IPS-18a (cell line): ENCODE measurements around the gene ZNF205.

Experiments
- H3K27ac ChIP-seq: one replicate; pipeline ENCODE4 v1.5.1; 2013; ENCODE audit warnings: low read length
- H3K27me3 ChIP-seq: one replicate; pipeline ENCODE4 v1.6.1; 2013; ENCODE audit warnings: mild to moderate bottlenecking, low read length; ENCODE audit not compliant: control insufficient read depth, insufficient read depth
- H3K36me3 ChIP-seq: one replicate; pipeline ENCODE4 v1.6.1; 2013; ENCODE audit warnings: low read depth, low read length; ENCODE audit not compliant: control insufficient read depth
- H3K4me1 ChIP-seq: one replicate; pipeline ENCODE4 v1.6.1; 2013; ENCODE audit warnings: low read depth, low read length; ENCODE audit not compliant: control insufficient read depth
- H3K4me3 ChIP-seq: one replicate; pipeline ENCODE4 v1.5.1; 2013; ENCODE audit warnings: low read length
- H3K9ac ChIP-seq: one replicate; pipeline ENCODE4 v1.6.1; 2013; ENCODE audit warnings: mild to moderate bottlenecking, low read length, moderate library complexity
- H3K9me3 ChIP-seq: one replicate; pipeline ENCODE4 v1.6.1; 2013; ENCODE audit warnings: low read depth, low read length; ENCODE audit not compliant: control insufficient read depth

Gene ZNF205

DNA sequence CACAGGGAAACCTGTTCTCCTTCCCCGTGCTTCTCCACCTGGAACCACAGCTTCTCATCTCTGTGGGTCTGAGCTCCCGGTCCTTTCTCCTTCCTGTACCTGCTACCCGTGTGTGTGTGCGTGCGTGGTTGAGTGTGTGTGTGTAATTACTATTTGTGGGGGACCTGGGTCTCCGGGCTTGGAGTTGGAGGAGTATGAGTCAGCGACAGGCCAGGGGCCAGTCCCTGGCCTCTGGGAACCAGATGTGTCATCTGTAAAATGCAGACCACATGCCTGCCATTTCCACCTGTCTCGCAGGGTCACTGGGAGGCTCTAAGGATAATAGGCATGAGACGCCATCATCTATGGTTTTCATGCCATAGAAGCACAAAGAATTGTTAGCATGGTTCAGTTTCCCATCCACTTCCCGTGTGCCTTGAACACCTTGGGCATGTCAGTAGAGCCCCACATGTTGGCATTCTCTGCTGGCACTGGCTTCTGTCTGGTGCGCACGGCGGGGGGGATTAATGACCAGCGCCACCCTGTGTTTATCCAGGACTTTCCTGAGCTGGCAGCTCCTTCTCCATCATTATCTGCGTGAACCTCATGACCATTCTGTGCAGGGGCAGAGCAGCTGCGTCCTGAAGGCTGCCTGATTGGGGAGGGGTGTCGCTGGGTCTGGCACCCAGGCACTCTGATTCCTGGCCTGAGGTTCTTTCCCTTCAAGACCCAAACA is 1.5 kb downstream of the ZNF205 start:
- H3K36me3 ChIP-seq = peaks cover 12% of the 10 kb centered on the region
- H3K27ac ChIP-seq = no peak overlapping the region
- H3K9me3 ChIP-seq = no peaks in the 10 kb centered on the region
- no peak overlapping the region for H3K9ac ChIP-seq
- H3K27me3 ChIP-seq = no peaks in the 10 kb centered on the region
- peak overlapping the region; percentile 89 for H3K4me3 ChIP-seq
- peaks cover 9% of the 10 kb centered on the region for H3K4me1 ChIP-seq

DNA sequence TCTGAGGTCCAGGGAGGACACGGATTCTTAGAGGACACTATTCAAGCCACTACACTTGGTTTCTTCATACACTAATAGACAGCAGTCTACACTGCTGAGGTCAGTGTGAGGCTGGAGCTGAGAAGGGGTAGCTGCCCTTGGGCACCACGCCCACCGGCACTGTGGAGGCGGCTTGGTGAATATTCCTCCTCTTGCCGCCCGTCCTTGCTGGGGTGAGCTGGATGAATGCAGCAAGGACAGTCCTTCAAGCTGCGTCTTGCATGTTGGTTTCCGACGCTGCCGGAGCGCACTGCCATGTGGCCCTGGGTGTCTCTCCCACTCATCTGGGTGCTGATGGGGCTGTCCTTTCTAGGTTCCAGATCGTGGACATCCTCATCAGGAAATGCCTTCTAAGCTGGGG is 2.6 kb downstream of the ZNF205 start:
- Histone ChIP-seq H3K9me3 (no peaks in the 10 kb centered on the region), H3K36me3 (peaks cover 17% of the 10 kb centered on the region), H3K9ac (no peak overlapping the region)

DNA sequence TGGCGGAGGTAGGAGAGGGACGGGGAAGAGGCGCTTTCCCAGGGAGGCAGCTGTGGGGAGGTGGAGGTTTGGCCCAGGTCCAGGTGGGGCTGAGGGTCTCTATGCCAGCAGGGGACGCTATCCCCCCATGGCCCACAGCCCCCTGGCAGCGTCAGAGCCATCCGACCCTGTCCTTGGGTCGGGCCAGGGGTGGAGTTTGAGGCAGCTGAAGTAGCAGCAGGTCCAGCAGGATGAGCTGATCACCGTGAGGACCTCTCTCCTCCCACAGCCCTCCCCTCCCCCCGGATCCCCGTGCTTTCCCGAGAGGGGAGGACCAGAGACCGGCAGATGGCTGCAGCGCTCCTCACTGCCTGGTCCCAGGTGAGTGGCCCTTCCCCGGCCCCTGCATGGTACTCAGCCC is 3.2 kb downstream of the ZNF205 start:
- H3K4me3 ChIP-seq = no peak overlapping the region

More for the DNA sequence above, 2.6 kb downstream of the ZNF205 start:
- H3K27ac ChIP-seq = no peak overlapping the region
- H3K4me3 ChIP-seq = no peak overlapping the region
- H3K27me3 ChIP-seq = no peaks in the 10 kb centered on the region
- H3K4me1 ChIP-seq = peaks cover 9% of the 10 kb centered on the region

DNA sequence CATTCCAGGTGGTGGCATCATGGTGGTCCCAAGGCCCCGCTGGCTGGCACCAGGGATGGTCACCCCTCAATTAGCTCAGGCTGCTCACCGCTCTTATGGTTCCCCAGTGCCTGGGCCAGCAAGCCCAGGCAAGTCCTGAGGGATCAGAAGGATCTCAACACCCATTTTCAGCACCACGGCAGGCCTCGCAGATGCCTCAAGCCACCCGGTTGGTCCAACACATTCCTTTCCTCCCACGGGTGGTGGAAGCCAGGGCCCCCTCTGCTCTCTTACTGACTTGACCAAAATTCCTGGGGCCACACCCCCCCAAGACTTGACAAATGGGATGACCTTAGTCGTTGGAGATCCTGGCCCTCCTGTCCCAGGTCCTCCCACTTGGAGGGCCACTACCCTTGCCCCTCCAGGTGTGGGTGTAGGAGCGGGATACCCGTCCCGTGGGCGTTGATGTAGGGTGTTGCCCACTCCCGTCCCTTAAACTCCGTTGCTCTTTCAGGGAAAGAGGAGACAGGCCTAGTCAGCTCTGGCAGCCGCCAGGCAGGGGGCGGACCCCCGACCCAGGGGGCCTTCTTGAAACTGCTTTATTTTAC is 5.9 kb downstream of the ZNF205 start:
- H3K36me3 ChIP-seq = peaks cover 24% of the 10 kb centered on the region
- no peaks in the 10 kb centered on the region for H3K27me3 ChIP-seq
- no peak overlapping the region for H3K4me3 ChIP-seq
- H3K9ac ChIP-seq = no peak overlapping the region
- H3K9me3 ChIP-seq = no peaks in the 10 kb centered on the region
- no peak overlapping the region for H3K27ac ChIP-seq
- no peaks in the 10 kb centered on the region for H3K4me1 ChIP-seq

More for the DNA sequence above, 3.2 kb downstream of the ZNF205 start:
- H3K27ac ChIP-seq = no peak overlapping the region
- H3K27me3 ChIP-seq = no peaks in the 10 kb centered on the region
- H3K36me3 ChIP-seq = peaks cover 21% of the 10 kb centered on the region
- peaks cover 9% of the 10 kb centered on the region for H3K4me1 ChIP-seq
- no peaks in the 10 kb centered on the region for H3K9me3 ChIP-seq
- no peak overlapping the region for H3K9ac ChIP-seq

DNA sequence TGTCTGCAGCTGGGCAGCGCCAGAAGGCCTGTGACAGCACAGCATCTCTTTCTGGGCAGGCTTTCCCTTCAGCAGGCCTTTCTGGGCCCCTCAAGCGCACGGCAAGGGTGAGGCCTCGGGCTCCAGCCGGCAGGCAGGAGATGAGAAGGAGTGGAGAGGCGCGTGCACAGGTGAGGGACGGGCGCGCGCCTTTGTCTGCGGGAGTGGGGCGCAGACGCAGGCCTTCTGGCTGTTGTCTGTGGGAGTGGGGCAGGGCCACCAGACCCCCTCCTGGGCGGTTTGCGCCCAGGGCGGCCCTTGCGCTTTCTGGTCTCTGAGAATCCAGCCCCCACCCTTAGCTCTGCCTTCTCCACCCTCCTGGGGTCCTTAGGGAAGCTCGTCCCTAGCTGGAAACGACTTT is 6.5 kb downstream of the ZNF205 start:
- Histone ChIP-seq H3K4me3 (no peak overlapping the region), H3K36me3 (peaks cover 24% of the 10 kb centered on the region), H3K9me3 (no peaks in the 10 kb centered on the region), H3K27ac (no peak overlapping the region), H3K9ac (no peak overlapping the region), H3K4me1 (peaks cover 5% of the 10 kb centered on the region), H3K27me3 (no peaks in the 10 kb centered on the region)

DNA sequence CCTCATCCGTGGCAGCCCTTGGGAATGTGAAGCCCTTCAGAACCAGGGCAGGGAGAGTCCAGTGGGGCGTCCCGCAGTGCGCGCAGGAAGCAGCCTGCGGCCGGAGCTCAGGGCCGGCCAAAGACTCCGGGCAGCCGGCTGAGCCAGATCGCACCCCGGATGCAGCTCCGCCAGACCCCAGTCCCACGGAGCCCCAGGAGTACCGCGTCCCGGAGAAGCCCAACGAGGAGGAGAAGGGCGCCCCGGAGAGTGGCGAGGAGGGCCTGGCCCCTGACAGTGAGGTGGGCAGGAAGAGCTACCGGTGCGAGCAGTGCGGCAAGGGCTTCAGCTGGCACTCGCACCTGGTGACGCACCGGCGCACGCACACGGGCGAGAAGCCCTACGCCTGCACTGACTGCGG is 6.9 kb downstream of the ZNF205 start:
- Histone ChIP-seq H3K36me3 (peaks cover 24% of the 10 kb centered on the region), H3K27ac (no peak overlapping the region), H3K9me3 (no peaks in the 10 kb centered on the region), H3K27me3 (no peaks in the 10 kb centered on the region), H3K4me1 (peaks cover 5% of the 10 kb centered on the region), H3K9ac (no peak overlapping the region), H3K4me3 (no peak overlapping the region)

DNA sequence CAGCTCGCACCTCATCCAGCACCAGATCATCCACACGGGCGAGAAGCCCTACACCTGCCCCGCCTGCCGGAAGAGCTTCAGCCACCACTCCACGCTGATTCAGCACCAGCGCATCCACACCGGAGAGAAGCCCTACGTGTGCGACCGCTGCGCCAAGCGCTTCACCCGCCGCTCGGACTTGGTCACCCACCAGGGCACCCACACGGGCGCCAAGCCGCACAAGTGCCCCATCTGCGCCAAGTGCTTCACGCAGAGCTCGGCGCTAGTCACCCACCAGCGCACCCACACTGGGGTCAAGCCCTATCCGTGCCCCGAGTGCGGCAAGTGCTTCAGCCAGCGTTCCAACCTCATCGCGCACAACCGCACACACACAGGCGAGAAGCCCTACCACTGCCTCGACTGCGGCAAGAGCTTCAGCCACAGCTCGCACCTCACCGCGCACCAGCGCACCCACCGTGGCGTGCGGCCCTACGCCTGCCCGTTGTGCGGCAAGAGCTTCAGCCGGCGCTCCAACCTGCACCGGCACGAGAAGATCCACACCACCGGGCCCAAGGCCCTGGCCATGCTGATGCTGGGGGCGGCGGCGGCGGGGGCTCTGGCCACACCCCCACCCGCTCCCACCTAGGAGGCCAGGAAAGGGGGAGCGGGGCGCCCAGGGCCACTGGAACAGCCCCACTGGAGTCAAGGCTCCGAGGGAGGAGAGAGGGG is 7.5 kb downstream of the ZNF205 start:
- H3K9me3 ChIP-seq = no peaks in the 10 kb centered on the region
- no peaks in the 10 kb centered on the region for H3K27me3 ChIP-seq
- no peak overlapping the region for H3K27ac ChIP-seq
- no peak overlapping the region for H3K9ac ChIP-seq
- peaks cover 5% of the 10 kb centered on the region for H3K4me1 ChIP-seq
- H3K36me3 ChIP-seq = peaks cover 24% of the 10 kb centered on the region
- no peak overlapping the region for H3K4me3 ChIP-seq

DNA sequence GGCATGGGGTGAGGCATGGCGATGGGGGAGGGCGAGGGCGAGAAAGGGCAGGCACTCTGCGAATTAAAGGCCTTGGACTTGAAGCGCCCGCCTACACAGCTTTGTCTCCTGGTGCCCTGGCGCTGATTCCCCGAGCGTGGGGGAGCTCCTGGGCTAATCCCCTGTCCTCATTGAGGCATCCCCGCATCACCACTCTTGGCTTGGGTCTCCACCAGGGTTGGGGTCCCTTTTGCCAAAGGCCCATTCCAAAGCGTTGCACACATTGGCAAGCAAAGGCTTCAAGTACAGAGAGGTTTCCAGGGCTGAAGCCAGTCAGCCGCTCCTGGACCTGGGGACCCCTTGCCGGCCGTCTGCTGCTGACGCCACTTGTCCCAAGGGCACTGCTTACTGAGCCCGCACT is 8.0 kb downstream of the ZNF205 start:
- Histone ChIP-seq H3K36me3 (peaks cover 24% of the 10 kb centered on the region), H3K4me1 (peaks cover 5% of the 10 kb centered on the region), H3K4me3 (no peak overlapping the region), H3K9ac (no peak overlapping the region), H3K9me3 (no peaks in the 10 kb centered on the region), H3K27me3 (no peaks in the 10 kb centered on the region), H3K27ac (no peak overlapping the region)

DNA sequence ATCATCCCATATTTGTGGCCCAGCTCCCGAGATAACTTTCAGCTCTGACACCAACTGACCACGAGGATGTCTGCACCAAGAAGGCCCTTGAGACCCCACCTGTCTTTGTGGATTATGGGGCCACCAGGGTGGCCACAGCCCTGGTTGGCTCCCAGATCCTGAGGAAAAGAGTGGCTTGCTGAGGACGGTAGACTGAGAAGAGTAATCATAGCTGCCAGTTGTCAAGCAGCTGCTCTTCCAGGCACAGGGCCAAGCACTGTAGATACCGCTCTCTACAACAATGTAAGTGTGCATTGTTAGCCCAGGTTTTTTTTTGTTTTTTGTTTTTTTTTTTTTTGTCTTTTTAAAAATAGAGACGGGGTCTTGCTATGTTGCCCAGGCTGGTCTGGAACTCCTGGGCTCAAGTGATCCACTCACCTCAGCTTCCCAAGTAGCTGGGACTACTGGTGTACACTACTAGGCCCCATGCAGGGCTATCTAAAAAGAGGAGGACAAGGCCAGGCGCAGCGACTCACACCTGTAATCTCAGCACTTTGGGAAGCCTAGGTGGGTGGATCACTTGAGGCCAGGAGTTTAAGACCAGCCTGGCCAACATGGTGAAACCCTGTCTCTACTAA is 9.6 kb downstream of the ZNF205 start:
- Histone ChIP-seq H3K9ac (no peak overlapping the region), H3K4me3 (no peak overlapping the region)

DNA sequence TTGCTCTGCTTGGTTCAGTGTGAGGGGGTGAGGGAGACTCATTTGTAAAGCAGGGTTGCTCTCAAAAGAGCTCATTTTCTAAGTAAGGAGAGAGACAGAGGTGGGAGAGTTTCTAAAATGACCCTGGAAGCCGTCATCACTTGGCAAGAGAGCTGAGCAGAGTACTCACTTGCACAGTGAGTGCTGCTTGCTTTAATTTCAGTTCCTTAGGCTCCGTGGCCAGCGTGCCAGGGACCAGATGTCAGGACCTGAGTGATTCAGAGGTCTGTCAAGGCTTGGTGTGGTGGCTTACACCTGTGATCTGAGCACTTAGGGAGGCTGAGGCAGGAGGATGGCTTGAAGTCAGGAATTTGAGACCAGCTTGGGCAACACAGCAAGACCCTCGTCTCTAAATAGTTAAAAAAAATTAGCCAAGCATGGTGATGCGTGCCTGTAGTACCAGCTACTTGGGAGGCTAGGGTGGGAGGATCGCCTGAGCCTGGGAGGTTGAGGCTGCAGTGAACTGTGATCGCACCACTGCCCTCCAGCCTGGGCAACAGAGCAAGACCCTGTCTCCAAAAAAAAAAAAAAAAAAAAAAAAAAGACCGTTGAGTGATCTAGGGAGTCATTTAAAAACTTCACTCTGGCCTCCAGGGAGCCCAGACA is 10.7 kb downstream of the ZNF205 start:
- H3K27me3 ChIP-seq = no peaks in the 10 kb centered on the region

More for the DNA sequence above, 9.6 kb downstream of the ZNF205 start:
- Histone ChIP-seq H3K27me3 (no peaks in the 10 kb centered on the region), H3K27ac (no peak overlapping the region), H3K36me3 (peaks cover 17% of the 10 kb centered on the region), H3K9me3 (no peaks in the 10 kb centered on the region), H3K4me1 (peaks cover 5% of the 10 kb centered on the region)

More for the DNA sequence above, 10.7 kb downstream of the ZNF205 start:
- Histone ChIP-seq H3K36me3 (peaks cover 20% of the 10 kb centered on the region), H3K9ac (no peak overlapping the region), H3K9me3 (no peaks in the 10 kb centered on the region), H3K4me1 (peaks cover 10% of the 10 kb centered on the region), H3K4me3 (peak overlapping the region; percentile 64), H3K27ac (no peak overlapping the region)
